ENCODE results near the gene IP6K2. TPM values are rescaled to one million over a fixed set of nuclear protein-coding genes. Genes with fewer than 3 reads are reported as not detected.

The IP6K2 gene
- total and polyA plus RNA-seq, 2 experiments from 2014 or later = 97.0 to 97.4 TPM

- no peak overlapping the region for H3K4me3 ChIP-seq
- H3K27me3 Mint-ChIP-seq (ENCODE audit: insufficient read depth, low read depth, poor library complexity) = peaks cover 17% of the 10 kb centered on the region
- TF ChIP-seq, protein P1, sequence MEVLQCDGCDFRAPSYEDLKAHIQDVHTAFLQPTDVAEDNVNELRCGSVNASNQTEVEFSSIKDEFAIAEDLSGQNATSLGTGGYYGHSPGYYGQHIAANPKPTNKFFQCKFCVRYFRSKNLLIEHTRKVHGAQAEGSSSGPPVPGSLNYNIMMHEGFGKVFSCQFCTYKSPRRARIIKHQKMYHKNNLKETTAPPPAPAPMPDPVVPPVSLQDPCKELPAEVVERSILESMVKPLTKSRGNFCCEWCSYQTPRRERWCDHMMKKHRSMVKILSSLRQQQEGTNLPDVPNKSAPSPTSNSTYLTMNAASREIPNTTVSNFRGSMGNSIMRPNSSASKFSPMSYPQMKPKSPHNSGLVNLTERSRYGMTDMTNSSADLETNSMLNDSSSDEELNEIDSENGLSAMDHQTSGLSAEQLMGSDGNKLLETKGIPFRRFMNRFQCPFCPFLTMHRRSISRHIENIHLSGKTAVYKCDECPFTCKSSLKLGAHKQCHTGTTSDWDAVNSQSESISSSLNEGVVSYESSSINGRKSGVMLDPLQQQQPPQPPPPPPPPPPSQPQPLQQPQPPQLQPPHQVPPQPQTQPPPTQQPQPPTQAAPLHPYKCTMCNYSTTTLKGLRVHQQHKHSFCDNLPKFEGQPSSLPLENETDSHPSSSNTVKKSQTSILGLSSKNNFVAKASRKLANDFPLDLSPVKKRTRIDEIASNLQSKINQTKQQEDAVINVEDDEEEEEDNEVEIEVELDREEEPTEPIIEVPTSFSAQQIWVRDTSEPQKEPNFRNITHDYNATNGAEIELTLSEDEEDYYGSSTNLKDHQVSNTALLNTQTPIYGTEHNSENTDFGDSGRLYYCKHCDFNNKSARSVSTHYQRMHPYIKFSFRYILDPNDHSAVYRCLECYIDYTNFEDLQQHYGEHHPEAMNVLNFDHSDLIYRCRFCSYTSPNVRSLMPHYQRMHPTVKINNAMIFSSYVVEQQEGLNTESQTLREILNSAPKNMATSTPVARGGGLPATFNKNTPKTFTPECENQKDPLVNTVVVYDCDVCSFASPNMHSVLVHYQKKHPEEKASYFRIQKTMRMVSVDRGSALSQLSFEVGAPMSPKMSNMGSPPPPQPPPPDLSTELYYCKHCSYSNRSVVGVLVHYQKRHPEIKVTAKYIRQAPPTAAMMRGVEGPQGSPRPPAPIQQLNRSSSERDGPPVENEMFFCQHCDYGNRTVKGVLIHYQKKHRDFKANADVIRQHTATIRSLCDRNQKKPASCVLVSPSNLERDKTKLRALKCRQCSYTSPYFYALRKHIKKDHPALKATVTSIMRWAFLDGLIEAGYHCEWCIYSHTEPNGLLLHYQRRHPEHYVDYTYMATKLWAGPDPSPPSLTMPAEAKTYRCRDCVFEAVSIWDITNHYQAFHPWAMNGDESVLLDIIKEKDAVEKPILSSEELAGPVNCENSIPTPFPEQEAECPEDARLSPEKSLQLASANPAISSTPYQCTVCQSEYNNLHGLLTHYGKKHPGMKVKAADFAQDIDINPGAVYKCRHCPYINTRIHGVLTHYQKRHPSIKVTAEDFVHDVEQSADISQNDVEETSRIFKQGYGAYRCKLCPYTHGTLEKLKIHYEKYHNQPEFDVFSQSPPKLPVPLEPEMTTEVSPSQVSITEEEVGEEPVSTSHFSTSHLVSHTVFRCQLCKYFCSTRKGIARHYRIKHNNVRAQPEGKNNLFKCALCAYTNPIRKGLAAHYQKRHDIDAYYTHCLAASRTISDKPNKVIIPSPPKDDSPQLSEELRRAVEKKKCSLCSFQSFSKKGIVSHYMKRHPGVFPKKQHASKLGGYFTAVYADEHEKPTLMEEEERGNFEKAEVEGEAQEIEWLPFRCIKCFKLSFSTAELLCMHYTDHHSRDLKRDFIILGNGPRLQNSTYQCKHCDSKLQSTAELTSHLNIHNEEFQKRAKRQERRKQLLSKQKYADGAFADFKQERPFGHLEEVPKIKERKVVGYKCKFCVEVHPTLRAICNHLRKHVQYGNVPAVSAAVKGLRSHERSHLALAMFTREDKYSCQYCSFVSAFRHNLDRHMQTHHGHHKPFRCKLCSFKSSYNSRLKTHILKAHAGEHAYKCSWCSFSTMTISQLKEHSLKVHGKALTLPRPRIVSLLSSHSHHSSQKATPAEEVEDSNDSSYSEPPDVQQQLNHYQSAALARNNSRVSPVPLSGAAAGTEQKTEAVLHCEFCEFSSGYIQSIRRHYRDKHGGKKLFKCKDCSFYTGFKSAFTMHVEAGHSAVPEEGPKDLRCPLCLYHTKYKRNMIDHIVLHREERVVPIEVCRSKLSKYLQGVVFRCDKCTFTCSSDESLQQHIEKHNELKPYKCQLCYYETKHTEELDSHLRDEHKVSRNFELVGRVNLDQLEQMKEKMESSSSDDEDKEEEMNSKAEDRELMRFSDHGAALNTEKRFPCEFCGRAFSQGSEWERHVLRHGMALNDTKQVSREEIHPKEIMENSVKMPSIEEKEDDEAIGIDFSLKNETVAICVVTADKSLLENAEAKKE (CRISPR knock-in tag; IDR thresholded peaks at IDR 0.05) = no peak
- no peak for TF ChIP-seq STAT1 (IDR thresholded peaks at IDR 0.05; ENCODE audit: unreplicated experiment)
- no peak for TF ChIP-seq ZNF331 (CRISPR knock-in tag; IDR thresholded peaks at IDR 0.05; ENCODE audit: low read depth)
- no peak for TF ChIP-seq ETS1 (IDR thresholded peaks at IDR 0.05)
- TF ChIP-seq CREB1 (CRISPR knock-in tag; IDR thresholded peaks at IDR 0.05; ENCODE audit: low read depth) = no peak
- no peak for TF ChIP-seq ZNF114 (CRISPR knock-in tag; IDR thresholded peaks at IDR 0.05)
- TF ChIP-seq EZH2 (IDR thresholded peaks at IDR 0.05; ENCODE audit: low read depth, unreplicated experiment) = no peak
- TF ChIP-seq, protein P2, sequence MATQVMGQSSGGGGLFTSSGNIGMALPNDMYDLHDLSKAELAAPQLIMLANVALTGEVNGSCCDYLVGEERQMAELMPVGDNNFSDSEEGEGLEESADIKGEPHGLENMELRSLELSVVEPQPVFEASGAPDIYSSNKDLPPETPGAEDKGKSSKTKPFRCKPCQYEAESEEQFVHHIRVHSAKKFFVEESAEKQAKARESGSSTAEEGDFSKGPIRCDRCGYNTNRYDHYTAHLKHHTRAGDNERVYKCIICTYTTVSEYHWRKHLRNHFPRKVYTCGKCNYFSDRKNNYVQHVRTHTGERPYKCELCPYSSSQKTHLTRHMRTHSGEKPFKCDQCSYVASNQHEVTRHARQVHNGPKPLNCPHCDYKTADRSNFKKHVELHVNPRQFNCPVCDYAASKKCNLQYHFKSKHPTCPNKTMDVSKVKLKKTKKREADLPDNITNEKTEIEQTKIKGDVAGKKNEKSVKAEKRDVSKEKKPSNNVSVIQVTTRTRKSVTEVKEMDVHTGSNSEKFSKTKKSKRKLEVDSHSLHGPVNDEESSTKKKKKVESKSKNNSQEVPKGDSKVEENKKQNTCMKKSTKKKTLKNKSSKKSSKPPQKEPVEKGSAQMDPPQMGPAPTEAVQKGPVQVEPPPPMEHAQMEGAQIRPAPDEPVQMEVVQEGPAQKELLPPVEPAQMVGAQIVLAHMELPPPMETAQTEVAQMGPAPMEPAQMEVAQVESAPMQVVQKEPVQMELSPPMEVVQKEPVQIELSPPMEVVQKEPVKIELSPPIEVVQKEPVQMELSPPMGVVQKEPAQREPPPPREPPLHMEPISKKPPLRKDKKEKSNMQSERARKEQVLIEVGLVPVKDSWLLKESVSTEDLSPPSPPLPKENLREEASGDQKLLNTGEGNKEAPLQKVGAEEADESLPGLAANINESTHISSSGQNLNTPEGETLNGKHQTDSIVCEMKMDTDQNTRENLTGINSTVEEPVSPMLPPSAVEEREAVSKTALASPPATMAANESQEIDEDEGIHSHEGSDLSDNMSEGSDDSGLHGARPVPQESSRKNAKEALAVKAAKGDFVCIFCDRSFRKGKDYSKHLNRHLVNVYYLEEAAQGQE (IDR thresholded peaks at IDR 0.05; ENCODE audit: unreplicated experiment) = no peak
- TF ChIP-seq JUNB (IDR thresholded peaks at IDR 0.05; ENCODE audit: unreplicated experiment) = no peak
- H3K36me3 Mint-ChIP-seq (ENCODE audit: low read depth) = peaks cover 53% of the 10 kb centered on the region
- no peak overlapping the region for H3K4me2 ChIP-seq
- no peaks in the 10 kb centered on the region for H3K9me2 ChIP-seq (ENCODE audit: insufficient read depth)
- peaks cover 17% of the 10 kb centered on the region for H3K4me1 Mint-ChIP-seq
- H3K4me3 Mint-ChIP-seq = no peak overlapping the region
- H3F3A ChIP-seq (replicated peaks; ENCODE audit: low read depth) = peaks cover 17% of the 10 kb centered on the region
- H3K27ac Mint-ChIP-seq = no peak overlapping the region
- no peak for DNase-seq (ENCODE audit: low spot score)
- no peaks in the 10 kb centered on the region; the same call in 2 of the 3 replicates for H3K9me3 Mint-ChIP-seq
- H3K27ac ChIP-seq (ENCODE audit: low read depth) = no peak overlapping the region
- ATAC-seq = no peak
- H3K27me3 ChIP-seq (ENCODE audit: insufficient read depth) = no peaks in the 10 kb centered on the region
- H3K79me2 ChIP-seq (replicated peaks; ENCODE audit: insufficient read depth) = peaks cover 13% of the 10 kb centered on the region
- H3K4me1 ChIP-seq (ENCODE audit: insufficient read depth) = peaks cover 7% of the 10 kb centered on the region
- H2AFZ ChIP-seq = no peak overlapping the region
- H4K20me1 ChIP-seq (replicated peaks; ENCODE audit: insufficient read depth) = peaks cover 7% of the 10 kb centered on the region
- H3K36me3 ChIP-seq (ENCODE audit: insufficient read depth) = no peaks in the 10 kb centered on the region
These were observed 34.2 kb downstream of the IP6K2 start for GRCh38 chr3:48682786-48683185.

Data from GM23338 (cell line).